ENCODE measurements around the gene IRGQ.
"Not testable (repeated sequence)": the region's sequence is repeated elsewhere in the genome, so short reads cannot be mapped to it uniquely, and the experiment has no call there.

The IRGQ gene

DNA sequence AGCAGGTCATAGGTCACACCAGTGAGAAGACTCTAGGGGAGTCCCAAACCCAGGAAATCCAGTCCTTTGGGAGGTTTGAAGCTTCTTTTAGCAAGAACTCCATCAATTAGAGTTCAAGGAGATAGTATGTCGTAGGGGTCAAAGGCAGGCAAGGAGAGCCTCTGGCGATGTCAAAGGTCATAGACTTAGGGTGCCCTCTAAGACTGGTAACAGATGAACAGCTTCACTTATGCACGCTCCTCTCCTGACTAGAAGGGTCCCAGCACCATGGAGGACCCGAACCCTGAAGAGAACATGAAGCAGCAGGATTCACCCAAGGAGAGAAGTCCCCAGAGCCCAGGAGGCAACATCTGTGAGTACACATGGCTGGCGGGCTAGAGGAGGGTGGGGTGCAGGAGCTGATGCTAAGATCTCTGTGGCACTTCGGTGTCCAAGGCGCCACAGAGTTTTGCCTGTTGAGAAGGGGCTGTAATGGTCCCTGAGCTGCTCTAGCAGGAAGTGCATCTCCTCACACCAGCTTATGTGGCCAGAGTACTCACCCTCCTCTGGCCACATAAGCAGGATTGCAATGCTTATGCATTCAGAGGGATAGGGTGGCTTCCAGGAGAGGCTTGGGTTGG, 1.0 kb upstream of the IRGQ start:
- no peak for DNase-seq (ENCODE audit: low read depth)

DNA sequence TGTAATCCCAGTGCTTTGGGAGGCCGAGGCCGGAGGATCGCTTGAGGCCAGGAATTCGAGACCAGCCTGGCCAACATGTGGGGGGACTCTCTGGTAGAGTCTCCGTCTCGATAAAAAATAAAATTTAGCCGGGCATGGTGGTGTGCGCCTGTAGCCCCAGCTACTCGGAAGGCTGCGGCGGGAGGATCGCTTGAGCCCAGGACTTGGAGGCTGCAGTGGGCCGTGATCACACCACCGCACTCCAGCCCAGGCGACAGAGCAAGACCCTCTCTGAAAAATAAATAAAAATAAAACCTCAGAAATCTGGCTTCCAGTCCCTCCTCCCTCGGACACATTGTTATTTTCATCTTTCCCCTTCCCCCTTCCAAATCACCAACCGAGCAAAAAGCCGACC, 332 bp downstream of the IRGQ start:
- DNase-seq (ENCODE audit: low read depth) = no peak

DNA sequence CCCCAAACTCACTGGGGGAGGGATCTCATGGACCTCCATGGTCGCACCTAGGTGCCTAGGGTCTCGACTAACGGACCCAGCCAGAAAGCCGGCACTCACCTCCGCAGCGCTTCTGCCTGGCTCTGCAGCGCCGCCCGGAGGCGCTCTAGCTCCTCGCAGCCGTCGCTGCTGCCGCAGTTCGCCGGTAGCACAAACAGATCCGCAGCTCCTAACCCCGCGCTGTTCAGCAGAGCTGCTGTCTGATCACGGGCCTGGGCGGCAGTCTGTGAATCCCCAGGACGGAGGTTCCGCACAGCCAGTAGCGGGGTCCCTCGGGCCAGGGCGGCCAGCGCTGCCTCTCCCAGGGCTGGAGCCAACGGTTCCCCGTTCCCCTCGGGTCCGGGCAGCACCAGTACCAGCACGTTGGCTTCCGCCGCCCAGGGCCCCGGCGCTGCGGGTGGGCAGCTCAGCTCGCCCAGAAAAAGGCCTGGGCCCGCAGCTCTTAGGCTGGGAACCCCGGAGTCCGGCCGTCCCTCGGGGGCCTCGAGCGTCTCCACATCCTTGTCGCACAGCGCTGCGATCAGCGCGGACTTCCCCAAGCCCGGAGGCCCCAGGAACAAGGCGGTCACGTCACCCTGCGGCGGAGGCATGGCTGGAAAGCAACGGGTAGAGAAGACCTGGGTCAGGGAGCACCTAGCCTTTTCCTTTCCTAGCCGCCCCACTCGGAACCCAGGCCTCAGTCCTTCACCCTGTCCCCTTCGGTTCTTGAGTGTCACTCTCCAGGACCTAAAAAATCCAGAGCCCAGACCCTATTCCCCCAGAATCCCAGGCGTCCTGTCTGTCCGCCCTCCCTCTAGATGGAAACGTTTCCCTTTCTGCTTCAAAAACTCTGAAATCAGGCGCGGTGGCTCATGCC, 977 bp downstream of the IRGQ start:
- no peak for DNase-seq (ENCODE audit: low read depth)

DNA sequence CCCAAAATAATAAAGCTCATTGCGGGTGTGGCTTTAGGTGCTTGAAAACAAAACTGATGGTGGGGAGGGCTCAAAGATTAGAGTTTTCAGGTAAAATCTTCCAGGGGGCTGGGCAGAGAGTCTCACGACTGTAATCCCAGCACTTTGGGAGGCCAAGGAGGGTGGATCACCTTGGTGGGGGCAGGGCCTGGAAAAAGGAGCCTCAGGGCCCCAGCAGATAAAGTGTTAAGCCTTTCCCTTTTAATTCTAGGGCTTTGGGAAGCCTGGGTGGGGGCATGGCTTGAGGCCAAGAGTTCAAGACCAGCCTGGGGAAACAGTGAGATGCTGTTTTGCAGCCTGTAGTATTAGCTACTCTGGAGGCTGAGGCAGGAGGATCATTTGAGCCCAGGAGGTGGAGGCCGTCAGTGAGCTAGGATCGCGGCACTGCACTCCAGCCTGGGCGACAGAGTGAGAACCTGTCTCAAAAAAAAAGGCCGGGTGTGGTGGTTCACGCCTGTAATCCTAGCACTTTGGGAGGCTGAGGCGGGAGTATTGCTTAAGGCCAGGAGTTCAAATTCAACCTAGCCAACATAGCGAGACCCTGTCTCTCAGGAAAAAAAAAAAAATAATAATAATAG, 1.7 kb downstream of the IRGQ start:
- DNase-seq (ENCODE audit: low read depth) = no peak

DNA sequence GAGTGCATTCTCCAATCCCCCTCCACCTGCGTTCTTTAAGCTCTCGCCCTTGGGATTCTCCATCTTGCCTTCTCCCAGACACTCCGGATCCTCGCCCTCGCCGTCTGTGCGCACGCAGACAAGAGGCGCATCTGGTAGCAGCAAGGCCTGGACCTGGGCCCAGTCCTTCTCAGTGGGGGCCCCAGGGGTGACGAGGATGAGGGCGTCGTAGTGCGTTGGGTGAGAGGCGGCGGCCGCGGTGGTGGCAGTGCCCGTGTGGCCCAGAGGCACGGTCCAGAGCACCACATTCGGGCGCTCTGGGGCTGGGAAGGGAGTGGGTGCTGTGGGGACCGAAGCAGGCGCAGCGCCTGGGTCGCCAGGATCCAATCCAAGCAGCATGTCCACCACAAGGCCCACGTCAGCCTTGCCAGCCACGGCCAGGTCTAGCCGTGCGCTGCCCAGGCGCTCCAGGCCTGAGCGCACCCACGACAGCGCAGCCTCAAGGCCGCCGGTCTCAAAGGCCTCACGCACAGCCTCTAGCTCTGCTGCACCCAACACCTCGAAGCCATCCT, 3.1 kb downstream of the IRGQ start:
- no peak for DNase-seq (ENCODE audit: low read depth)

DNA sequence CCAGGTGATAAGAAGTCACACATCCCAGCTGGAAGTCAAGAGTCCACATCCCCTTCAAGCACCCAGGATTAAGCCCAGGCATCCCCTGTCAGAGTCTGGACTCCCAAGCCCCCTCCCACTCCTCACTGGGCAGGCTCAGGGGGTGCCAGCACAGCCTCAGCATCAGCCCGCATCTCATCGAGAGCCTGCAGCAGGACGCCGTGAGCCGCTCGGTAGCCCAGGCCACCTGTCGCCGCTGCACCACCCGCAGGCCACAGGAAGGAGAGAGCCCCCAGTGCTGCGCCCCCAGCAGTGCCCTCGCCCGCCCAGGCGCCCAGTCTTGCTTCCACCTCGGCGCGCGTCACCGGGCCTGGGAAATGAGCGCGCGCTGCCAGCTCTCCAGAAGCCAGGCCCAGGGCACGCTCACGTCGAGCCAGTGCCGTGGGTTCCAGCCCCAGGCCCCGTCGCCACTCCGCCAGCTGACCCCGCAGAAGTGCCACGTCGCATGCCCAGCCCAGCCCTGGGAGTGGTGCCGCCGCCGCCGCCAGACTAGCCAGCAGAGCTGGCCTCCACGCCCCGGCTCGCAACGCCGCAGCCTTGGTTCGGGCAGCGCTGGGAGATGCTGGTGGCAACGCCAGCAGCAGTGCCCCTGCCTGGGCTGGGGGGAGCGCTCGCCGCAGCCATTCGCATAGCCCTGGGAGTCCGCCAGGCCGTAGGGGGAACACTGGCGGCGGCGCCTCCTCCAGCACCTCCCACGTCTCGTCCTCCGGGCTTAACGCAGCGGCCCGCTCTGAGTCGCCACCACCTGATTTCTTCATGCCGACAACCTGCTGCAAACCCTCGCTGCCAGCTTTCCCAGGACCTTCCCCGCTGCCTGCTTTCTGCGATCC, 3.8 kb downstream of the IRGQ start:
- no peak for DNase-seq (ENCODE audit: low read depth)

DNA sequence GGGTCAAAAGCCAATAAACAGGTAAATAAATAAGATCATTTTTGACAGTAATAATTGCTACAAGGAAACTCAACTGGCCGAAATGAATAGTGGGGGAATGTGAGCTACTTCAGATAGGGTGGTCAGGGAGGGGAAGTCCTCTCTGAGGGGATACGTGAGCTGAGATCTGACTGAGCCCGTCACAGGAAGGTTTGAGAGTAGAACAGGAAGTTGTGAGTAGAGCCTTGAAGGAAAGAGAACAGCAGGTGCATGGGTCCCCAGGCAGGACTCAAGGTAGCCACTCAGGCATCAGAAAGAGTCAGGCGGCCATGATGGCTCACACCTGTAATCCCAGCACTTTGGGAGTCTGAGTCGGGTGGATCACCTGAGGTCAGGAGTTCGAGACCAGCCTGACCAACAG, 6.3 kb downstream of the IRGQ start:
- no peak for DNase-seq (ENCODE audit: low read depth)

DNA sequence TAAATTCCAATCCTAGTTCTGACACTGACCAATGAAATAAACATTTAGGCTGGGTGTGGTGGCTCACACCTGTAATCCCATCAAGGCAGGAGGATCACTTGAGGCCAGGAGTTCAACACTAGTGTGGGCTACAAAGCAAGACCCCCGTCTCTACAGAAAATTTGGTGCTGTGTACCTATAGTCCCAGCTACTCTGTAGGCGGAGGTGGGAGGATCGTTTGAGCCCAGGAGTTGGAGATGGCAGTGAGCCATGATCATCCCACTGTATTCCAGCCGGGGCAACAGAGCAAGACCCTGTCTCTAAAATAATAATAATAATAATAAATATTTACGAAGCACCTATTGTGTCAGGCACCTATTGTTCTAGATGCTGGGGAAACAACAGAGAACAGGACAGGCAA, 6.7 kb downstream of the IRGQ start:
- no peak for DNase-seq (ENCODE audit: low read depth)

DNA sequence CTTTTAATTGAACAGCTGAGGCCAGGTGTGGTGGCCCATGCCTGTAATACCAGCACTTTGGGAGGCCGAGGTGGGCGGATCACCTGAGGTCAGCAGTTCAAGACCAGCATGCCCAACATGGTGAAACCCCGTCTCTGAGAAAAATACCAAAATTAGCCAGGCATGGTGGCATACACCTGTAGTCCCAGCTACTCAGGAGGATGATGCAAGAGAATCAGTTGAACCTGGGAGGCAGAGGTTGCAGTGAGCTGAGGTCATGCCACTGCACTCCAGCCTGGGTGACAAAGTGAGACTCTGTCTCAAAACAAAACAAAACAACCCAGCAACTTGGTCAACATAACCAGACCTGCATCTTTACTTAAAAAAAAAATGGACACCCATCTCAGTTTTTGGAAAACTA, 8.9 kb downstream of the IRGQ start:
- not testable (repeated sequence) for DNase-seq (ENCODE audit: low read depth)

DNA sequence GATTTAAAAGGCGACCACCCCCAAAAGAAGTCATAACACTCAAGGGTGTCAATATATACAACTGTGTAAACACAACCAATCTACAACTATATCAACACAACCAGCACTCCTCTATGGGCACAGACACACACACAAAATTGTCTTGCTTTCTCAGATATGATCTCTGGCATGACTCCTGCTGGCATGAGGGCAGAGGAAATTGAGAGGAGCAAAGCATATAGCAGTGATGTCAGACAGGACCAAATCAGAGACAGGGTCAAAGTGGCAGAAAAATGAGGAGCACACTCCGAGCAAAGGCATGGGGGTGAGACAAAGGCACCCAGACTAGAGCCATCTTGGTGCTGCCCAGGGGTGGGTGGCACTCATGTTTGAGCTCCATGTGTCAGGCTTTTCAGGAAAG, 9.6 kb downstream of the IRGQ start:
- DNase-seq (ENCODE audit: low read depth) = no peak

DNA sequence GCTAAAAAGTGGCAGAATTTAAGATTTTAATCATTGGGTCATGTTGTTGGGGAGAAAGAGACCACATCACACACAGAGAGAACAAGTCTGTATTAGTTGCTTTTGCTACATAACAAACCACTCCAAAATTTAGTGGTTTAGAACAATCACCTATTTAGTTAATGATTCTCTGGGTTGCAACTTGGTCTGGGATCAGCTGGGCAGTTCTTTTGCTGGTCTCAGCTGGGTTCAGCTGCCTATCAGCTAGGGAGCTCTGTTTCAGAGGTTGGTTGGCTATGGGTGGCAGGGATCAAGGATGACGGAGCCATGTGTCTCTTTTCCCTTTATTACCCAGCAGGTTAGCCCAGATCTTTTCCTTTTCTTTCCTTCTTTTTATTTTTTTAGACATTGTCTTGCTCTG, 11.4 kb downstream of the IRGQ start:
- DNase-seq (ENCODE audit: low read depth) = no peak

DNA sequence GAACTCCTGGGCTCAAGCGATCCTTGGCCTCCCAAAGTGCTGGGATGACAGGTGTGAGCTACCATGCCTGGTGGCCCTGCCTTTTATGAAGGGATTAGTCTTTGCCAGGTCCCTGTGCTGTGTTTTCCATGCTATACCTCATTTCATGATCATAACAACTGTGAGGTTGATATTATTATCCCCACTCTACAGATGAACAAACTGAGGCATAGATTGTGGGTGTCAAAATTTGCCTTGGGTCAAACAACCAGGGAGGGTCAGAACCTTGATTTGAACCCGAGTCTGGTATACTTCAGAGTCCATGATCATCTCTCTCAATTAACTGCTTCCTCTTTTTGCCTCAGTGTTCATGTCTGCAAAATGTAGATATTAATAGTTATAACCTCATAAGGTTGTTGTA, 13.4 kb downstream of the IRGQ start:
- DNase-seq (ENCODE audit: low read depth) = no peak

DNA sequence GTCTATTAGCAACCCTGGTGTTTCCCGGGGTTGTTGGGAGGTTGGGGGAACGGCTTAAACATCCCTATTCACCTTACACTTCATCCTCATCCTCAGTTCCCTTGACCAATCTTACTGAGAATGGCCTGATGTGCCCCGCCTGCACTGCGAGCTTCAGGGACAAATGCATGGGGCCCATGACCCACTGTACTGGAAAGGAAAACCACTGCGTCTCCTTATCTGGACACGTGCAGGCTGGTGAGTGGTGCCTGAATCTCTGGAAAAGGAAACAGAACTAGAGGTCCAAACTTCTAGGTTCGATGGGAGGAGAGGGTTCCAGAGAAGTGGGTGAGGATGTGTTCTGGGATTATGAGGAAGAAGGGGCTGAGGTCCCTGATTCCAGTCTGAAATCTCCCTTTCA, 14.5 kb downstream of the IRGQ start:
- DNase-seq (ENCODE audit: low read depth) = no peak

DNA sequence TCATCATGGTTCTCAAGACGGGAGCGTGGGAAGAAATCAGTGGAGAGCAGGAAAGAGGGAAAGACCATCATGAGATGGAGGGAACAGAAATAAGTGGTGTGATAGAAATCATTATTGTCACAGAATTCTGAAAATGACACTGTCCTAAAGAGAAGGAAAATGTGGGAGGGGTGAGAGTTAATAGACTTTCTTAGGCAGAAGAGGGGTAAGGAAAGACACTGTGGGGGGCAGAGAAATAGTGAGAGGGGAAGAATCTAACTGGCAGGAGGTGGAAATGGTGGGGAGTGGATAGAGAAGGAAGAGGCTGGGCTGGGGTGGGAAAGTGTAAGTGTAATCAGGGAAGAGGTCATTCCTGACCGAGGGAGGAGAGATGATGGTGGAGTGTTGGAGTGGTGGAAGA, 17.1 kb downstream of the IRGQ start:
- no peak for DNase-seq (ENCODE audit: low read depth)

DNA sequence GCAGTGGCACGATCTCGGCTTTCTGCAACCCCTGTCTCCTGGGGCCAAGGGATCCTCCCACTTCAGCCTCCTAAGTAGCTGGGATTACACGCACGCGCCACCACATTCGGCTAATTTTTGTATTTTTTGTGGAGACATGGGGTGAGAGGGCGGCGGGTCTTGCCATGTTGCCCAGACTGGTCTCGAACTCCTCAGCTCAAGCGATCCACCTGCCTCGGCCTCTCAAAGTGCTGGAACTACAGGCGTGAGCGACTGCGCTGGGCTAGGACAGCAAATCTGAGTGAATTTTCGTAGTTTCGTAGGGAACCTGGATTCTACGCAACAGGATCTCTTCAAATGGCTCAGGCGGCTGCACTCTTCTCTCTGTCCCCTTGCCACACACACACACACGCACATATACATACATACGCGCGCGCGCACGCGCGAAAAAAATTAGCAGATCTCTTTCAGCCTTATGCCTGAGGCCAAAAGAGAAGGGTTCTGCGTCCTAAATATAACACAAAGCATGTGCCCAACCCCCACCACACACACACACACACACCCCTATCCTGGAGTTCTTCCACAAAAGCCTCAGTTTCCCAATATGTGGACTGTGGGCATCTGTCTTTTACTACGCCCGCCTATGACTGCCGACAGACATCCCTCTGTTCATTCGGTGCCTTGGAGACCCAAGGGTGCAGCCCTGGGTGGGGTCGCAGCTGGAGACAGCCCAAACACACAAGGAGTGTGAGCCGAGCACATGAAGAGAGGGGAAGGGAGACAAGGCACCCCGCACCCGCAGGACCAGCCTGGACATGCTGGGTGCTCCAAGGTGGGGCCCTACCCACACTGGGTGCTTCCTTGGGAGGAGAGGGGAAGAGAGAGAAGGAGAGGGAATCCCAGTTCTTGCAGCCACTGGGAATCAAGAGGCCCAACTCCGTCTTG, 19.7 kb downstream of the IRGQ start:
- no peak for DNase-seq (ENCODE audit: low read depth)

DNA sequence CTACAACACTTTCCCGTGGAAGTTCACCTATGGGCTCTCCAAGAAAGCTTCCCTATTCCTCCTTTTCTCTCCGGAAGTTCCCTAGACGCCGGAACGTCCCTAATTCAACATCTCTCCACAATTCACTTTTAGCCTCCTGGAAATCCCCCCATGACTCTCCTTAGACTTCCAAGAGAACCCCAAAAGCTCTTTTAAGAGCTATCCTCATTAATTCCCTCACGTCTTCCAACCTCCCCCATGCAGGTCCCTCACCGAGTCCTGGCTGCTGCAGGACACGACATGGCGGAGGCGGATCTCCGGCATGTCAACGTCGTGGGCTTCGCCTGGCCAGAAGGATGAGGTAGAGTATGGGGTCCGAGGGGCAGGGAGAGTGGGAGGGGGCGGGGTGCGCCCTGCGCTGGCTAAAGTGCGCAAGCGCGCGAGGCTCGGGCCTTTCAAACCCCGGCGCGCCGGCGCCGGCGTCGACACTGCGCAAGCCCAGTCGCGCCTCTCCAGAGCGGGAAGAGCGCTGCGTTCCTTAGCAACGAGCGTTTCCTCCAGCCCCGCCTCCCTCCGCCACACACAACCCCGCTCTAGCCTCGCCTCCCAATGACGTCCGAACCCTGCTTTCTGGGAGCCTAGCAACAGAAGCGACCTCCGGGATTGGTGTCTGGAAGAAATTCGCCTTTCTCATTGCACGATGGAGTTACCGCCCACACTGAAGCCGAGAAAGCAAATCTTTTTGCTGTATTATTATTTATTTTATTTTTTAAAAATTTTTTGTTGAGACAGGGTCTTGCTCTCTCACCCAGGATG, 20.6 kb downstream of the IRGQ start, which contains the start of the genes PINLYP and XRCC1:
TSS of gene PINLYP (plus strand) at position 646 of the 795 bp plus-strand sequence. CDS start 1,391 bp downstream, outside the sequence.
TSS of gene XRCC1 (minus strand) at position 372 of the 795 bp plus-strand sequence. CDS start at position 303, 69 bp downstream.
- DNase-seq (ENCODE audit: low read depth) = peak; percentile 94

DNA sequence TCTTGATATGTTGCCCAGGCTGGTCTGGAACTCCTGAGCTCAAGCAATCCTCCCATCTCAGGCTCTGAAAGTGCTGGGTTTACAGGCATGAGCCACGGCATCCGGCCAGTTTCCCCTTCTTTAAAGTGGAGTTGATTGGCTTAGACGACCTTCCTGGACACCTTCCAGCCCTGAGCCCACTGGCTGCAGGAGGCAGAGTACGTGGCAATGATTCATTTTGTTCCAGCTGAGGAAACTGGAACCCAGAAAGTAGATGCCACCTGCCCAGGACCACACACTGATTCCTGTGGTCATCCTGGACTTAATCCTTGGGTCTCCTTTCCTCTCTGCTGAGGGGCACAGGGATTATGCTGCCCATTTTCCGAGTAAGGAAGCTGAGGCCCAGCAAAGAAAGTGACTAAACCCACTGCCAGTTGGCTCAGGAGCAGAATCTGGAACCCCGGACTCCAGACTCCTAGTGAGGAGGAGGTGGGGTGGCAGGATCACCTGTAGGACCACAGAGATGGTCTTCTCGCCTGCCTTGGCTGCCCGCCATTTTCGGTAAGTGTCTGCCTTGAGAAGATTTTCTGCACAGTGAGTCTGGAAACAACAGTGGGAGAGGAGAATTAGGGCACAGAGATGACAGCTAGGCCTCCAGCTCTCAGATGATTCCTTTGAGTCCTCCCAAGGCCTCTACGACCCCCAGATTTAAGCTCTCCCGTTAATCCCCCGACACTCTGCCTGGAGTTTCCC, 21.3 kb downstream of the IRGQ start:
- DNase-seq (ENCODE audit: low read depth) = no peak

DNA sequence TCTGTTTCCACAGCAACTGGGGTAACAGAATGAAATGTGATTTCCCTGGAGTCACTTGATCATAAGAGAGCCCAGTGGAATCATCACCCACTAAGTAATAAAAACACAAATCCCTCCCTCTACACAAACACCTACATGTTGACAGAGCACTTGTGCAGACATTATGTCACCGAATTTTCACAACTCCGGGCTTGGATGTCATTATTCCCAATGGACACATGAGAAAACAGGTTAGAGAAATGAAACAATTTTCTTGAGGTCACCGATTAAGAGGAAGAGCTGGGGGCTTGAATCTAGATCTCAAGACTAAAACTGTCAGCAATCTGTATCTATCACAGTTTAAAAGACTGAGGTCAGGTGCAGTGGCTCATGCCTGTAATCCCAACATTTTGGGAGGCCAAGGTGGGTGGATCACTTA, 23.8 kb downstream of the IRGQ start:
- DNase-seq (ENCODE audit: low read depth) = no peak

DNA sequence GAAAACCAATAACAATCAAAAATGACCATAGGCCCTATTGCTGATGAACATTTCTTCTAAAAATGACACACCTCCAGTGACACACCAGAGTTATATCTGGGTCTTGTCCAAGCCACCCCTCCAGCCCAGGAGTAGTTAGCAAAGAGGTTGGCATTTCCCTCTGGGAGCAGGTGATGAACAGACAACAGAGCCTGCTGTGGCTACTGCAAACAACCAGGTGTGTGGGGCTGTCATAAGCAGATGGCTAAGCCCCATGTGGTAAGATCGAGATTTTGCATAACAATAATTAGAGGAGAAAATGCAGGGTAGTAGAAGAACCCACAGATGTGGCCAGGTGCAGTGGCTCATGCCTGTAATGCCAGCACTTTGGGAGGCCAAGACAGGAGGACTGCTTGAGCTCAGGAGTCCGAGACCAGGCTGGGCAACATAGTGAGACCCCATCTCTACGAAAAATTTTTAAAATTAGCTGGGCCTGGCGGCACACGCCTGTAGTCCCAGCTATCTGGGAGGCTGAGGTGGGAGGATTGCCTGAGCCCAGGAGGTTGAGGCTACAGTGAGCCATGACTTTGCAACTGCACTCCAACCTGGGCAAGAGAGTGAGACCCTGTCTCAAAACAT, 25.7 kb downstream of the IRGQ start:
- DNase-seq (ENCODE audit: low read depth) = no peak

Measured in HS-5 (cell line).